Natural killer cell (primary cell): ENCODE measurements around the gene SSRP1. TPM values are rescaled to one million over a fixed set of nuclear protein-coding genes. Genes with fewer than 3 reads are reported as not detected.

Experiments
- ATAC-seq, 3 donors: fragments of 150-1000 bp in 2 of 3; fragments of 200-7000 bp in 1 of 3; cut with Tn5 transposase; 1 replicate in 1 of 3; 2 replicates in 2 of 3; pipeline ENCODE4 v1.10.0; 2021; ENCODE audit warnings: mild to moderate bottlenecking in 2 of 3, moderate library complexity in 2 of 3
- DNase-seq, 2 donors: peaks; one replicate each; pipeline versions ENCODE4 v3.0.0 to v3.0.0-alpha.2; 2013 to 2021; ENCODE audit warnings: mixed read lengths in 1 of 2
- H3K27ac ChIP-seq: one replicate; pipeline ENCODE4 v1.5.1; 2013; ENCODE audit warnings: mild to moderate bottlenecking, low read length
- H3K27me3 ChIP-seq: one replicate; pipeline ENCODE4 v1.6.1; 2013; ENCODE audit warnings: low read length; ENCODE audit not compliant: control insufficient read depth, insufficient read depth
- H3K36me3 ChIP-seq: one replicate; pipeline ENCODE4 v1.6.1; 2013; ENCODE audit warnings: low read length; ENCODE audit not compliant: control insufficient read depth, insufficient read depth
- H3K4me1 ChIP-seq: one replicate; pipeline ENCODE4 v1.6.1; 2013; ENCODE audit warnings: low read length; ENCODE audit not compliant: control insufficient read depth, insufficient read depth
- H3K4me3 ChIP-seq: one replicate; pipeline ENCODE4 v1.5.1; 2013; ENCODE audit warnings: low read length
- H3K9me3 ChIP-seq: one replicate; pipeline ENCODE4 v1.6.1; 2013; ENCODE audit warnings: low read length; ENCODE audit not compliant: control insufficient read depth, insufficient read depth
- H3K27ac Mint-ChIP-seq, 2 donors: one replicate each; pipeline ENCODE4 v1.8.0; 2022; ENCODE audit warnings: mild to moderate bottlenecking in 2 of 2, mixed read lengths in 2 of 2, moderate library complexity in 1 of 2
- H3K27me3 Mint-ChIP-seq, 2 donors: one replicate each; pipeline ENCODE4 v1.8.0; 2022; ENCODE audit warnings: low read depth in 2 of 2, mixed read lengths in 2 of 2
- H3K36me3 Mint-ChIP-seq: one replicate; pipeline ENCODE4 v1.8.0; 2022; ENCODE audit warnings: mixed read lengths
- H3K4me1 Mint-ChIP-seq, 2 donors: one replicate each; pipeline ENCODE4 v1.8.0; 2022; ENCODE audit warnings: mixed read lengths in 2 of 2
- H3K4me3 Mint-ChIP-seq: one replicate; pipeline ENCODE4 v1.8.0; 2022; ENCODE audit warnings: mild to moderate bottlenecking, moderate library complexity, mixed read lengths
- H3K9me3 Mint-ChIP-seq, 2 donors: one replicate each; pipeline ENCODE4 v1.8.0; 2022; ENCODE audit warnings: mixed read lengths in 2 of 2
- WGBS: methylation state at CpG from one replicate; pipeline ENCODE4 v1.1.7; 2013; ENCODE audit warnings: missing lambda C conversion rate; ENCODE audit not compliant: insufficient coverage; 5-methylcytosine and 5-hydroxymethylcytosine counted together
- intact Hi-C: fragments of 100-400 bp; cut with micrococcal nuclease; formaldehyde crosslinking; loops from one replicate; pipeline ENCODE4 v1.14.2; 2022
- total RNA-seq, 4 donors: library from RNA; stranded (reverse); fragments of 120-200 nt in 1 of 4; gene quantifications; one replicate each; pipeline versions ENCODE4 v1.2.3 to v1.2.4, GENCODE V29; 2013 to 2022
- TF ChIP-seq, protein P1 (sequence below): fragments of 200-600 bp; IDR thresholded peaks from one replicate; pipeline ENCODE4 v1.8.0; 2022; ENCODE audit warnings: antibody characterized with exemption

SSRP1 gene
- total RNA-seq, 3 donors from 2014 or later (not counting 1 experiment from before 2014, with no cell fraction given): 45.5 to 50.0 (median 47.1) TPM

DNA sequence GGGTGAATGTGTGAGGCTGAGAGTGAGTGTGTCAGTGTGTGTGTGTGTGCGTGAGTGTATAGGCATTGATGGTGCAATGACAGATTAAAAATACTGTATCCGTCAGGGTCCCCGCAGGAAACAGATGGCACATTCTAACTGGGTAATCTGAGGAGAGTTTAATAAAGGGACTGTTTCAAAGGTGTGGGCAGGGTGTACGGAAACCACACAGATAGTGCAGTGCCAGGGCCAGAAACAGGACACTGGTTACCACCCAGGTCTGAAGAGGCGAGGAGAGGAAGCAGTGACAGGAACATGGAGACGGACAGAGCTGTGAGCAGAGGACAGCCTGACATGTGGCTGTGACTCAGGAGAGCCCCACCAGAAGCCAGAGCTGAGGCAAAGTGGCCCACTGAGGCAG is 19.0 kb upstream of the SSRP1 start:
- intact Hi-C loops: no loop called here
- Histone ChIP-seq H3K4me3 (no peak overlapping the region), H3K27me3 (no peaks in the 10 kb centered on the region), H3K27ac (no peak overlapping the region), H3K36me3 (no peaks in the 10 kb centered on the region), H3K9me3 (no peaks in the 10 kb centered on the region), H3K4me1 (peaks cover 10% of the 10 kb centered on the region)
- no peaks in the 10 kb centered on the region for H3K9me3 Mint-ChIP-seq
- DNase-seq (no peak), ATAC-seq (peak in 2 of 3 donors; percentile 34 to 72)
- peaks cover 0 to 7% of the 10 kb centered on the region in 2 donors for H3K4me1 Mint-ChIP-seq
- no peak overlapping the region for H3K4me3 Mint-ChIP-seq
- TF ChIP-seq, protein P1, sequence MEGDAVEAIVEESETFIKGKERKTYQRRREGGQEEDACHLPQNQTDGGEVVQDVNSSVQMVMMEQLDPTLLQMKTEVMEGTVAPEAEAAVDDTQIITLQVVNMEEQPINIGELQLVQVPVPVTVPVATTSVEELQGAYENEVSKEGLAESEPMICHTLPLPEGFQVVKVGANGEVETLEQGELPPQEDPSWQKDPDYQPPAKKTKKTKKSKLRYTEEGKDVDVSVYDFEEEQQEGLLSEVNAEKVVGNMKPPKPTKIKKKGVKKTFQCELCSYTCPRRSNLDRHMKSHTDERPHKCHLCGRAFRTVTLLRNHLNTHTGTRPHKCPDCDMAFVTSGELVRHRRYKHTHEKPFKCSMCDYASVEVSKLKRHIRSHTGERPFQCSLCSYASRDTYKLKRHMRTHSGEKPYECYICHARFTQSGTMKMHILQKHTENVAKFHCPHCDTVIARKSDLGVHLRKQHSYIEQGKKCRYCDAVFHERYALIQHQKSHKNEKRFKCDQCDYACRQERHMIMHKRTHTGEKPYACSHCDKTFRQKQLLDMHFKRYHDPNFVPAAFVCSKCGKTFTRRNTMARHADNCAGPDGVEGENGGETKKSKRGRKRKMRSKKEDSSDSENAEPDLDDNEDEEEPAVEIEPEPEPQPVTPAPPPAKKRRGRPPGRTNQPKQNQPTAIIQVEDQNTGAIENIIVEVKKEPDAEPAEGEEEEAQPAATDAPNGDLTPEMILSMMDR: no peak
- no peak overlapping the region for H3K27ac Mint-ChIP-seq
- no peaks in the 10 kb centered on the region for H3K36me3 Mint-ChIP-seq
- peaks cover 6 to 7% of the 10 kb centered on the region in 2 donors for H3K27me3 Mint-ChIP-seq
- 22% methylated on average over 6 of the region's 6 CpGs for WGBS

DNA sequence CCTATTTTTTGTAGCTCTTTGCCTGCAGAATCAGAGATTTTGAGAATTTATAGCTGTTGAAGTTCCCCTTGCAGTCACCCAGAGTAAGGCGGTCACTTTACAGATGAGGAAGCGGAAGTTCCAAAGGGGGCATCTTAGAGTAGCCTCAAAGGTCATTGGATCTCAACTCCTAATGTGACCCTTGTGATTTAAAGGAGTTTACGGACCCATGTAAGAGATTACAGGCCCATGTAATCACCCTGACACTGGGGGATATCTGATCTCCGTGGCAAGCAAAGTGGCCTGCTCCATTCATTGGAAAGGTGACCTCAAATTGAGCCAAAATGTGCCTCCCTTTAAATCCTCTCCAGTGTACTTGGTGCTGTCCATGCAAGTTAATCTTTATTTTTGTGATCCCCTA is 18.2 kb upstream of the SSRP1 start:
- peaks cover 12% of the 10 kb centered on the region for H3K4me1 ChIP-seq
- no peak for ATAC-seq
- Mint-ChIP-seq H3K4me1 (peaks cover 0 to 7% of the 10 kb centered on the region in 2 donors), H3K27ac (no peak overlapping the region), H3K4me3 (no peak overlapping the region), H3K9me3 (no peaks in the 10 kb centered on the region), H3K36me3 (no peaks in the 10 kb centered on the region), H3K27me3 (peaks cover 6 to 7% of the 10 kb centered on the region in 2 donors)
- no peaks in the 10 kb centered on the region for H3K9me3 ChIP-seq
- WGBS: 76% methylated on average over 4 of the region's 4 CpGs
- intact Hi-C loops: no loop called here
- H3K27me3 ChIP-seq: no peaks in the 10 kb centered on the region
- no peak overlapping the region for H3K4me3 ChIP-seq
- no peak overlapping the region for H3K27ac ChIP-seq
- TF ChIP-seq, protein P1: no peak
- H3K36me3 ChIP-seq: no peaks in the 10 kb centered on the region
- no peak for DNase-seq

DNA sequence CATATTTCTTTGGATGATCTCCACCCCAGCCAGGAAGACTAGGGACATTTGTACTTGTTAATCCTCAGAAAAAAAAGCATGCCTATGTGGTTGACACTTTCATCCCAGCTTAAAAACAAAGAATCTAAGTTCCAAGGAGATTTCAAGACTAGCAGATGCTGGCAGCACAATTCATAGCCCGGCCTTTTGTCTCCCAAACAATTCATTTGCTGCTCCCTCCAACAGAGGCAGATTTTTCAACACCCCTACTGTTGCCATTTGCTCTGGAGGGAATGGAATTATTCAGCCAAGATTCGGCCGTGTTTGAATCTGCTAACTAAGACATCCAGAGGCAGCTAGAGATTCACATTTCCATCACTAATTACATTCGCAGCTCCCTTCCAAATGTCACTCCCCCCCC is 17.8 kb upstream of the SSRP1 start:
- 81% methylated on average over 4 of the region's 4 CpGs for WGBS
- Mint-ChIP-seq H3K4me3 (no peak overlapping the region), H3K4me1 (peaks cover 0 to 7% of the 10 kb centered on the region in 2 donors), H3K36me3 (no peaks in the 10 kb centered on the region), H3K9me3 (no peaks in the 10 kb centered on the region), H3K27ac (no peak overlapping the region), H3K27me3 (peaks cover 6 to 7% of the 10 kb centered on the region in 2 donors)
- intact Hi-C loops: no loop called here
- no peak for DNase-seq
- H3K27ac ChIP-seq: no peak overlapping the region
- no peak for ATAC-seq
- H3K27me3 ChIP-seq: no peaks in the 10 kb centered on the region
- H3K36me3 ChIP-seq: no peaks in the 10 kb centered on the region
- H3K4me1 ChIP-seq: peaks cover 12% of the 10 kb centered on the region
- no peaks in the 10 kb centered on the region for H3K9me3 ChIP-seq
- no peak overlapping the region for H3K4me3 ChIP-seq
- TF ChIP-seq, protein P1: no peak

- Mint-ChIP-seq H3K36me3 (no peaks in the 10 kb centered on the region), H3K27ac (no peak overlapping the region), H3K4me1 (peaks cover 0 to 7% of the 10 kb centered on the region in 2 donors), H3K9me3 (no peaks in the 10 kb centered on the region), H3K27me3 (peaks cover 6 to 7% of the 10 kb centered on the region in 2 donors), H3K4me3 (no peak overlapping the region)
- H3K36me3 ChIP-seq: no peaks in the 10 kb centered on the region
- no peak for ATAC-seq
- H3K9me3 ChIP-seq: no peaks in the 10 kb centered on the region
- no peaks in the 10 kb centered on the region for H3K27me3 ChIP-seq
- intact Hi-C loops: no loop called here
- DNase-seq: no peak
- H3K27ac ChIP-seq: no peak overlapping the region
- WGBS: 60% methylated on average over 5 of the region's 5 CpGs
- H3K4me3 ChIP-seq: no peak overlapping the region
- H3K4me1 ChIP-seq: peaks cover 12% of the 10 kb centered on the region
- TF ChIP-seq, protein P1: no peak
These were observed 17.3 kb upstream of the SSRP1 start for GRCh38 chr11:57353036-57353435.
